ENCODE data around the gene LOXL4. TPM values are rescaled to one million over a fixed set of nuclear protein-coding genes. Genes with fewer than 3 reads are reported as not detected.

The LOXL4 gene
- total RNA-seq, 1 donor from 2014 or later: 1.7 TPM

DNA sequence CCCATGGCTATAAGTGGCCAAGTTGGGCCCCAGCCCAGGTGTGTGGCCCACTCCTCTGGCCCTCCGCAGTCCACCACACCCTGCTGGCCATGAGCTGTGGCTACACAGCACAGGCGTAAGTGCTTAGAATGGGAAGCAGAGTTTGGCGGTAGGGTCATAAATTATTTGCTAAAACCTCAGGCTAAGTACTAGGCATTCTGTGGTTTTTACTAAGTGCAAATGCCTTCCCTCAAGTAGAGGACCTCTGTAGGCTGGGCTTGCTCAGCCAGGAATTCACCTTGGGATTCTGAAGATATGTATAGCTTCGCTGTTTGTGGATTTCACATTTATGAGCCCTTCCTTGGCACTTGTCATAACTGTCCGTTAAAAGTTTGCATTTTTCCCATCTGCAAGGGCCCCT lies 44.8 kb upstream of the LOXL4 start:
- no peak for DNase-seq (ENCODE audit: low read depth, low spot score)
- no peaks in the 10 kb centered on the region for H3K27me3 Mint-ChIP-seq (ENCODE audit: low read depth)
- TF ChIP-seq, protein P1, sequence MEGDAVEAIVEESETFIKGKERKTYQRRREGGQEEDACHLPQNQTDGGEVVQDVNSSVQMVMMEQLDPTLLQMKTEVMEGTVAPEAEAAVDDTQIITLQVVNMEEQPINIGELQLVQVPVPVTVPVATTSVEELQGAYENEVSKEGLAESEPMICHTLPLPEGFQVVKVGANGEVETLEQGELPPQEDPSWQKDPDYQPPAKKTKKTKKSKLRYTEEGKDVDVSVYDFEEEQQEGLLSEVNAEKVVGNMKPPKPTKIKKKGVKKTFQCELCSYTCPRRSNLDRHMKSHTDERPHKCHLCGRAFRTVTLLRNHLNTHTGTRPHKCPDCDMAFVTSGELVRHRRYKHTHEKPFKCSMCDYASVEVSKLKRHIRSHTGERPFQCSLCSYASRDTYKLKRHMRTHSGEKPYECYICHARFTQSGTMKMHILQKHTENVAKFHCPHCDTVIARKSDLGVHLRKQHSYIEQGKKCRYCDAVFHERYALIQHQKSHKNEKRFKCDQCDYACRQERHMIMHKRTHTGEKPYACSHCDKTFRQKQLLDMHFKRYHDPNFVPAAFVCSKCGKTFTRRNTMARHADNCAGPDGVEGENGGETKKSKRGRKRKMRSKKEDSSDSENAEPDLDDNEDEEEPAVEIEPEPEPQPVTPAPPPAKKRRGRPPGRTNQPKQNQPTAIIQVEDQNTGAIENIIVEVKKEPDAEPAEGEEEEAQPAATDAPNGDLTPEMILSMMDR (conservative IDR thresholded peaks at IDR 0.05): no peak

DNA sequence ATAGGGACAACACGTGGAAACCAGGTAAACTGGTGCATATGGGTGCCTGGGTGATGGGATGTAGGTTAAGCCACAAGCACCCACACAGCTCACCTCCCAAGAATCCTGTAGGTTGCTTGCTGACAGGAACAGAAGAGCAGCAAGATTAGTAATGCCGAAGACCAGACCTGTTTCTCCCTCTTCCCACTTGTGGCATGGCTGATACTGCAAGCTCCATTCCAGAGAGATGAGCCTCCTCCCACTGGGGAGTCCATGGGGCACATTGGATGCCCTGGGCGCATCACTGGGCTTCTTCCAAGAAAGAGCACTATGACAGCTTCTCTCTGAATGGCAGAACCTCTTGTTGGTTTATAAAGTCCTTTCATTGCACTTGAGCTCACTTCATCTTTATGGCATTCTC lies 44.4 kb upstream of the LOXL4 start:
- Mint-ChIP-seq H3K4me3 (no peak overlapping the region), H3K27me3 (ENCODE audit: low read depth) (no peaks in the 10 kb centered on the region), H3K9me3 (no peaks in the 10 kb centered on the region), H3K27ac (ENCODE audit: unreplicated experiment) (no peak overlapping the region), H3K36me3 (ENCODE audit: low read depth) (no peaks in the 10 kb centered on the region), H3K4me1 (peaks cover 26% of the 10 kb centered on the region)
- no peak for DNase-seq (ENCODE audit: low read depth, low spot score)
- TF ChIP-seq, protein P1 (conservative IDR thresholded peaks at IDR 0.05): no peak

More for the DNA sequence above, 44.8 kb upstream of the LOXL4 start:
- Mint-ChIP-seq H3K4me1 (peaks cover 26% of the 10 kb centered on the region), H3K36me3 (ENCODE audit: low read depth) (no peaks in the 10 kb centered on the region), H3K4me3 (no peak overlapping the region), H3K9me3 (no peaks in the 10 kb centered on the region), H3K27ac (ENCODE audit: unreplicated experiment) (no peak overlapping the region)

DNA sequence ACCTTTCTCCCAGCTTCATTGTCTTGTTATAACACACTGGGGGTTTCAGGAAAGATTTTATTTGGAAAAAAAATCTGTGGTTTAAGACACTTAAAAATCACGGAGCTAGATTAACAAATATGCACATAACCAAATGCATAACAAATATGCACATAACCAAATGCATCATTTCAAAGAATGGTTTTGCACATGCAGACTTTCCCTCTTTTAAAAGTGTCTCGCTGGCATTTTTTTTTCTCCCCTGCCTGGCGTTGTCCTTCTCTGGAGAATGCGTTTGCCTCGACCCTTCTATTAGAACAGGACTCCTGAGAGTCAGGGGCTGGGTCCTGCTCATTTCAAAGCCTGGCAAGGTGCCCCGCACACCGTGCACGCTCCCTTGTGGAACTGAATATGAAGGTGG lies 42.7 kb upstream of the LOXL4 start:
- peak overlapping the region; percentile 27 for H3K27ac Mint-ChIP-seq (ENCODE audit: unreplicated experiment)
- peaks cover 17% of the 10 kb centered on the region for H3K4me1 Mint-ChIP-seq
- H3K4me3 Mint-ChIP-seq: no peak overlapping the region
- no peak for DNase-seq (ENCODE audit: low read depth, low spot score)
- no peaks in the 10 kb centered on the region for H3K9me3 Mint-ChIP-seq
- no peaks in the 10 kb centered on the region for H3K36me3 Mint-ChIP-seq (ENCODE audit: low read depth)
- H3K27me3 Mint-ChIP-seq (ENCODE audit: low read depth): no peaks in the 10 kb centered on the region
- TF ChIP-seq, protein P1 (conservative IDR thresholded peaks at IDR 0.05): no peak

DNA sequence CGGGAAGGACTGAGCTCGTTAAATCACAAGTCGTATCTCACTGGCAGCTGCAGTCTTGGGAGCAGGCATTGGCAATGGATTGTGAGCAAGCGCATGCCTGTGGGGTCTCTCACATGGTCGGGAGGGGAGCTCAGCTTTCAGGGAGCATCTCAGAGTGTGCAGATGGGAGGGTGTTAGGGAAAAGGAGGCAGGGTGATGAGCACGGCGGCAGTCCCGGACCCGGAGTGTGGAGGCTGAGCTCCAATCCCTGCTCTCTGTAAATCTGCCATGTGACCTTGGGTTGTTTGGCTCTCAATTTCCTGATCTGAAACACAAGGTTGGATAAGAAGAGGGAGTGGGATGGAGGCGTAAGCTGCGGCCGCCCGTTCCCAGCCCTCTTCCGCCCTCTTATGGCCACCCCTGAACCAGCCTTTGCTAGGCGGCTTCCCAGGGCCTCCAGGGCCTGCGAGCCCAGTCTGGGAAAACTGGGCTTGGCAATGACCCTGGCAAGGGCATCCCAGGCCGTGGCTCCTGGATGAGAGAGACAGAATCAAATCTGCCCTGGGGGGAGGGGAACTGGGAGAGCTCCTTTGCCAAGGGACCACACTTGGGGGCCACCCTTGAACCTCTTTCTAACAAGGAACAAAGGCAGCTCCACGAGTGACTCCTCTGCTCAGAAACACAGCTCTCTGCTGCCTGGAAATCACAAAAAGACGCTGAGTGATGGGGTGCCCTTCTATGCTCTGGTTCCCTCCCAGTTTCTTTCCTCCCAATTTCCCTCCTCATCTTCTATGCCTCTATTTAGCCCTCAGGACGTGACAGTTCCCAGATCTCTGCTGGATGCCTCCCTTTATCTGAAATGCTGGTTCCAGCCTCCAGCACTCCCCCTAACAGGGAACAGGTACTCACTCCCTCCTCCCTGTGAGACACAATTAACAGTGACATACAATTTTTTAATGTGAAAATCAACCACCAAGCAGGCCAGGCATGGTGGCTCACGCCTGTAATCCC lies 41.7 kb upstream of the LOXL4 start:
- H3K4me1 Mint-ChIP-seq: peaks cover 17% of the 10 kb centered on the region
- H3K27me3 Mint-ChIP-seq (ENCODE audit: low read depth): no peaks in the 10 kb centered on the region
- no peaks in the 10 kb centered on the region for H3K9me3 Mint-ChIP-seq
- peak; percentile 70 for DNase-seq (ENCODE audit: low read depth, low spot score)
- peak overlapping the region; percentile 24 for H3K4me3 Mint-ChIP-seq
- H3K27ac Mint-ChIP-seq (ENCODE audit: unreplicated experiment): peak overlapping the region; percentile 59
- TF ChIP-seq, protein P1 (conservative IDR thresholded peaks at IDR 0.05): peak; percentile 85
- no peaks in the 10 kb centered on the region for H3K36me3 Mint-ChIP-seq (ENCODE audit: low read depth)

DNA sequence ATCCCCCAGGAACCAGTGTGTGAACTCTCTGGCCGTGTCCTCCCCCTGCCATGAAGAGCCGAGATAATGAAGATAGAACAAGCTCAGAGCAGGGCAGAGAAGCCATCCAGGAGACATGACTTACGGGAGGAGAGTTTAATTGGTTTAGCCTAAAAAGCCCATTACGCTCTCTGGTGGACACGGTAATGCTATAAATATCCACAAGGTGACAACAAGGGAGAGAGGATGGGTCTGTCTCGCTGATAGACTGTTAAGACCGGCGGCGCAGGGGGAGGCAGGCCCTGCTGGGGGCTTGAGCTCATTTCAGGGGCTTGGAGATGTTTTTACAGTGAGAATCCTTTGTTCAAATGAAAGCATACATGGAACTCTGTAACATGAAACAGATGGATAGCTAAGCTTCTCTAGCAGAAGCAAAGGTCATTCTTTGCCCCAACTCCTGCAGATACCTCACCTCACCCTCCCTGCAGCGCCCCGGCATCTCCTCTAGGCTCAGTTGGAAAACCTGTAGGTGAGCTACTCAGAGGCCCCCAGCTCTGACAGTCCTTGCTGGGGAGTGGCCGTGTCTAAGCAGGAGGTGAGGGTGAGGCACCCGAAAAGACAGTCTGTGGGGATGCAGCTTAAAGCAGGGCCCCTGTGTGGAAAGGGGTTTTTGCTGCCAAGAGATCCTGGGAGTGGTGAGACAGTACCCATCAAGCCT lies 40.8 kb upstream of the LOXL4 start:
- H3K4me3 Mint-ChIP-seq: no peak overlapping the region
- H3K27ac Mint-ChIP-seq (ENCODE audit: unreplicated experiment): no peak overlapping the region
- DNase-seq (ENCODE audit: low read depth, low spot score): peak; percentile 9
- H3K36me3 Mint-ChIP-seq (ENCODE audit: low read depth): no peaks in the 10 kb centered on the region
- H3K4me1 Mint-ChIP-seq: peaks cover 17% of the 10 kb centered on the region
- TF ChIP-seq, protein P1 (conservative IDR thresholded peaks at IDR 0.05): peak; percentile 14
- H3K9me3 Mint-ChIP-seq: no peaks in the 10 kb centered on the region
- no peaks in the 10 kb centered on the region for H3K27me3 Mint-ChIP-seq (ENCODE audit: low read depth)
